Measurements from ENCODE around the gene FCN1. TPM values are rescaled to one million over a fixed set of nuclear protein-coding genes. Genes with fewer than 3 reads are reported as not detected.

The FCN1 gene
- total RNA-seq, 2 experiments from 2014 or later, result not detected

DNA sequence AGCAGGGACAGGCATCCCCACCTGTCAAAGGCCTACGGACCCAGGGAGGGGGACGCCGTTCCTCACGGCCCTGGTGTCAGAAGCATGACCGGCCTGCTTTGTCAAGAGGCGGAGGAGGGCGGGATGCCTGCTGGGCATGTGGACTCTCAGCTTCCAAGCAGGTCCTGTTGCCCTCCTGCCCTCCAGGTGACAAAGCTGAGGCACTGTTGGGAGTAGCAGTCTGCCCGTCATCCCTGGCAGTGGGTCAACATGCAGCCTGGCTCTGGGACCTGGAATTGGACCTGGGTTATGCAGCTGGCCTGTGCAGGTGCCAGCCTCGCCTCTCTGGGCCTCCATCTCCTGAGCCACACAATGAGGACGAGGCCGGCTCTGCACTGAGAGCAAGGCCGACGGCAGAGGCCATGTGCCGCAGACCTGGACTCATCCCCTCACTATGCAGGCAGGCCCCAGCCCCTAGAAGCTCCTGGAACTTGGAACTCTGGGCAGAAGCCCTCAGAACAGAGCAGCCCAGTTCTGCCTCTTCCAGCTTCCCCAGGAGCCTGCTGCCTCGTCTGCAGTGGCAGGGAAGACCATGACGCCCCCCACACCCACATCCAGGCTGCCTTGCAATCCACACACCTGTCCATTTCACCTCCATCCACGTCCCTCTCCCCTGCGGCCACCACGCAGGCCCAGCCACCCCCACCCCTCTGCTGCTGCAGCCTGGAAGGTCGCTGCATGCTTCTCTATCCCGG lies 20.8 kb upstream of the FCN1 start:
- Mint-ChIP-seq H3K27me3 (ENCODE audit: low read depth) (no peaks in the 10 kb centered on the region), H3K27ac (no peak overlapping the region)
- intact Hi-C loops (cut with micrococcal nuclease), result no loop called here

GRCh38 chr9:134937566-134938345 lies 20.0 kb upstream of the FCN1 start:
- no peaks in the 10 kb centered on the region for H3K36me3 Mint-ChIP-seq (ENCODE audit: low read depth)
- intact Hi-C loops (cut with micrococcal nuclease), result no loop called here
- H3K9me3 Mint-ChIP-seq, result no peaks in the 10 kb centered on the region
- H3K4me3 Mint-ChIP-seq, result no peak overlapping the region
- no peak for DNase-seq
- no peak overlapping the region for H3K27ac Mint-ChIP-seq
- no peaks in the 10 kb centered on the region for H3K4me1 Mint-ChIP-seq (ENCODE audit: low read depth)
- H3K27me3 Mint-ChIP-seq (ENCODE audit: low read depth), result no peaks in the 10 kb centered on the region
- CTCF ChIA-PET, result no interaction called here

More for the DNA sequence above, 20.8 kb upstream of the FCN1 start:
- H3K36me3 Mint-ChIP-seq (ENCODE audit: low read depth), result no peaks in the 10 kb centered on the region
- CTCF ChIA-PET, result no interaction called here
- no peaks in the 10 kb centered on the region for H3K4me1 Mint-ChIP-seq (ENCODE audit: low read depth)
- H3K4me3 Mint-ChIP-seq, result no peak overlapping the region
- DNase-seq, result no peak
- H3K9me3 Mint-ChIP-seq, result no peaks in the 10 kb centered on the region

DNA sequence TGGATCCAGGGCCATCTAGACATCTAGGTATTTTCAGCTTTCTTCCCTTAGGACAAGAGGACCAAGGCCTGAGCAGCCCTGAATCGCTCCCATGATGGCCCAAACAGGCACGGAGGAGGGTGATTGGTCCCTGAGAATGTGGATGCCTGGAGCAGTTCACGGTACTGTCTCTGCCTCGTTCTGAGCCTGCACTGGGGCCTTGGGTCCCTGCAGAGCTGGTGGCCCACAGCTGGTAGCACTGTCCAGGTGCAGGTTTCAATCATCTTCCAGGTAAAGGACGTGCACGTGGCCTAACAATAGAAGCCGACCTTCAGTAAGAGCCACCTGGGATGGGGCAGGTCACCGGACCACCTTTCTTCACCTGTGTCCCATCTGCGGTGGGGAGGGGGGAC lies 19.4 kb upstream of the FCN1 start:
- Mint-ChIP-seq H3K36me3 (ENCODE audit: low read depth) (no peaks in the 10 kb centered on the region), H3K27ac (no peak overlapping the region), H3K27me3 (ENCODE audit: low read depth) (peaks cover 4% of the 10 kb centered on the region), H3K4me1 (ENCODE audit: low read depth) (no peaks in the 10 kb centered on the region), H3K4me3 (no peak overlapping the region), H3K9me3 (no peaks in the 10 kb centered on the region)
- DNase-seq, result no peak
- intact Hi-C loops (cut with micrococcal nuclease), result no loop called here
- CTCF ChIA-PET, result no interaction called here

DNA sequence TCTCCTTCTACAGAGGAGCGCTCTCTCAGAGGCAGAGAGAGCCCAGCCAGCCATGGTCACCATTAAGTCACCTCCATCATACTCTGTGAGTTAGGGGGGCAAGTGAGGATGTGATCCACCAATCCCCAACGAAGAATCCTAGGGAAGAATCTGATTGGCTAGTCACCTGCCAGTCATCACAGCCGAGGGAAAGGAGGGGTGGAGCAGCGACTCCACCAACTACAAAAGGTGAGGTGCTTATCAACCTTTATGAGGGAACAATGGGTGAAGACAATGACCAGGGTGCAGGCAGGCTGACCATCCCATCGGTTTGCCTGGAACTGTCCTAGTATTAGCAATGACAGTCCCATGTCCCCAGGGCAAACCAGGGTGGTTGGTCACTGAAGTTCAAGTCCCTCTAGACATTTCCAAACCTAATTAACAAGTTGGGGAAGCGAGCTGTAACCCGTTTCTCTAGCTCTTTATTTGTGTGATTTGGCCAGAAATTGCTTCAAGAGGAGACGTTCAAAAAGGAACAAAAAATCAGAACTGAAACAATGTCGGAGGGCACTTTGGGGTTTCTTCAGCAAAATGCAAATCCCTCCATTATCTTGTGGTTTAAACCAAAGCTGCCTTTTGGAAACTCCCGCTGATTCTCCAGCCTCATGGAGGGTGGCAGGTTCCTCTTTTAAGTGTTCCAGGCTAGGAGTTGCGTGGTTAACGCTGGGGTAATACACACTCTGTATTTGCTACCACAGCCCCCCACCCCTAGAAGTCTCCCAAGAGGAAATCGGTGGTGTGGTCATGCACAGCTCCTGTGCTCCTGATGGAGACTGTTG lies 18.8 kb upstream of the FCN1 start:
- Mint-ChIP-seq H3K36me3 (ENCODE audit: low read depth) (no peaks in the 10 kb centered on the region), H3K4me1 (ENCODE audit: low read depth) (no peaks in the 10 kb centered on the region), H3K9me3 (no peaks in the 10 kb centered on the region)

DNA sequence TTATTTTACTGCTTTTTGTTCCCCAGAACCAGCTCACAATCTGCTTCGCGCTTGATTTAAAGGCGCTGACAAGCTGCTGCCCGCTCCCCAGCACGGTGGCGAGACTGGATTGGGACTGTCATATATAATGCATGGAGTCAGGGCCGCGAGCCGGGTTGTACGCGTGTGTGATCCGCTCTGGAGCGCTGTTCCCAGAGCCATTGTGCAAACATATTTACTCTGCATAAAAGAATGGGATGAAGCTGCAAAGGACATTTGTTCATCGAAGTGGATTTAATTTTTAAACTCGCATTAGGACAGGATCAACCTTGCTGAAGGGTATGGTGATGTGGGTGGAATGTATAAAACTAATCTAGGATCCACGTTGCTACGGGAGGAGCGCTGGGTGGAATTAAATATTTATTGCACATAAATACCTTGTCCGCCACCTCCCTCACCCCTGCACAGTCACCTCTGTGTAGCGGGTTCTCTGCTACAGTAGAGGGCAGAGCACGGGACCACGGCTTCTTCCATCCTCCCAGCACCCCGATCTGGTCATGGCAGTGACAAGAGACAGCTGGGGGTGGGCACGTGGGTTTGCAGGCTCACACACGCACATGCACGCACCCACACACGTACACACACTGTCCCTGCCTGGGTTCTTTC lies 18.1 kb upstream of the FCN1 start:
- intact Hi-C loops (cut with micrococcal nuclease), result no loop called here
- H3K4me3 Mint-ChIP-seq, result no peak overlapping the region
- H3K4me1 Mint-ChIP-seq (ENCODE audit: low read depth), result no peaks in the 10 kb centered on the region
- no peaks in the 10 kb centered on the region for H3K36me3 Mint-ChIP-seq (ENCODE audit: low read depth)
- no peak overlapping the region for H3K27ac Mint-ChIP-seq
- peaks cover 8% of the 10 kb centered on the region for H3K27me3 Mint-ChIP-seq (ENCODE audit: low read depth)
- CTCF ChIA-PET, result no interaction called here
- H3K9me3 Mint-ChIP-seq, result no peaks in the 10 kb centered on the region
- no peak for DNase-seq

More for the DNA sequence above, 18.8 kb upstream of the FCN1 start:
- no peak for DNase-seq
- Mint-ChIP-seq H3K27ac (no peak overlapping the region), H3K4me3 (no peak overlapping the region), H3K27me3 (ENCODE audit: low read depth) (peaks cover 8% of the 10 kb centered on the region)
- intact Hi-C loops (cut with micrococcal nuclease), result no loop called here
- CTCF ChIA-PET, result no interaction called here

GRCh38 chr9:134935056-134935640 lies 17.4 kb upstream of the FCN1 start:
- Mint-ChIP-seq H3K9me3 (no peaks in the 10 kb centered on the region), H3K27me3 (ENCODE audit: low read depth) (peaks cover 11% of the 10 kb centered on the region), H3K4me1 (ENCODE audit: low read depth) (no peaks in the 10 kb centered on the region), H3K4me3 (no peak overlapping the region), H3K36me3 (ENCODE audit: low read depth) (no peaks in the 10 kb centered on the region), H3K27ac (no peak overlapping the region)
- DNase-seq, result no peak
- CTCF ChIA-PET, result no interaction called here
- intact Hi-C loops (cut with micrococcal nuclease), result no loop called here

GRCh38 chr9:134933076-134933659 lies 15.5 kb upstream of the FCN1 start:
- H3K27ac Mint-ChIP-seq, result no peak overlapping the region
- peaks cover 11% of the 10 kb centered on the region for H3K27me3 Mint-ChIP-seq (ENCODE audit: low read depth)
- DNase-seq, result no peak
- intact Hi-C loops (cut with micrococcal nuclease), result no loop called here
- CTCF ChIA-PET, result no interaction called here
- no peak overlapping the region for H3K4me3 Mint-ChIP-seq
- H3K9me3 Mint-ChIP-seq, result no peaks in the 10 kb centered on the region
- H3K36me3 Mint-ChIP-seq (ENCODE audit: low read depth), result no peaks in the 10 kb centered on the region
- H3K4me1 Mint-ChIP-seq (ENCODE audit: low read depth), result no peaks in the 10 kb centered on the region

GRCh38 chr9:134932606-134933005 lies 14.9 kb upstream of the FCN1 start:
- CTCF ChIA-PET, result no interaction called here
- no peaks in the 10 kb centered on the region for H3K4me1 Mint-ChIP-seq (ENCODE audit: low read depth)
- H3K27ac Mint-ChIP-seq, result no peak overlapping the region
- H3K36me3 Mint-ChIP-seq (ENCODE audit: low read depth), result no peaks in the 10 kb centered on the region
- peaks cover 11% of the 10 kb centered on the region for H3K27me3 Mint-ChIP-seq (ENCODE audit: low read depth)
- intact Hi-C loops (cut with micrococcal nuclease), result no loop called here
- H3K4me3 Mint-ChIP-seq, result no peak overlapping the region
- H3K9me3 Mint-ChIP-seq, result no peaks in the 10 kb centered on the region
- DNase-seq, result no peak

DNA sequence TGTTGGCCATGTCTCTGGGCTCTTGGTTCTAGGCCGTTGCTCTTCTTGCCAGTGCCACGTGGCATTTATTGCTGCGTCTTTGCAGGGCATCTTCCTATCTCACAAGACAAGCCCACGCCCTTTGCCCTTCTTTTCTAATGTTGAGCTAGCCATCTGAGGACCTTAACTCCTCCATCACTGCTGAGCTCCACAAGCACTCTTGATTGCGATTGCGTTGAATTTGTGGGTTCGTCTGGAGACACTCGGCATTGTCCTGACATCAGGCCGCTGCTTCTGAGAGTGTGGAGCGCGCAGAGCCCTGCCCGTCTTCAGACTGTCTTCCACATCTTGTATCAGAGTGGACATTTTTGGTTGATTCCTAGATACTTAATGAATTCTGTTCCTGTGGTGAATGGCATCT lies 14.5 kb upstream of the FCN1 start:
- no peaks in the 10 kb centered on the region for H3K4me1 Mint-ChIP-seq (ENCODE audit: low read depth)
- CTCF ChIA-PET, result no interaction called here
- H3K4me3 Mint-ChIP-seq, result no peak overlapping the region
- intact Hi-C loops (cut with micrococcal nuclease), result no loop called here
- H3K9me3 Mint-ChIP-seq, result no peaks in the 10 kb centered on the region
- no peak overlapping the region for H3K27ac Mint-ChIP-seq
- no peaks in the 10 kb centered on the region for H3K36me3 Mint-ChIP-seq (ENCODE audit: low read depth)
- DNase-seq, result no peak
- H3K27me3 Mint-ChIP-seq (ENCODE audit: low read depth), result peaks cover 11% of the 10 kb centered on the region

DNA sequence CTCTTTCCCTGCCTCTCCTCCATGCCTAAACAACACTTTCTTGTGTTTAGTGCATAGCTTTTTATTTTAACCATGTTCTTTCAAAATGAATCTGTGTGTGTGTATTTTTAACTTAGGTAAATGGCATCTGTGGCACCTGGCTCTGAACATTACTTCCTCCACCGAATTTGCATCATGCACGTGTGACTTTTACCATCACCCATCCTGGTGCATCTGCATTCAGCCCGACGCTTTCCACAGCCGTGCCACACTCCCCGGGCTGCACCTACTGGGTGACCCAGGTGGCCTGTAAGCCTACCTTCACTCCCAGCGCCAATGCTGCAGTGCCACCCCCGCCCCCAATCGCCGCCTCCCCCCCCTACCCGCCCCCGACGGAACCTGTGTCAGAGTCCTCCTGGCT lies 12.7 kb upstream of the FCN1 start:
- Mint-ChIP-seq H3K36me3 (ENCODE audit: low read depth) (no peaks in the 10 kb centered on the region), H3K27ac (no peak overlapping the region), H3K9me3 (no peaks in the 10 kb centered on the region), H3K4me3 (no peak overlapping the region), H3K4me1 (ENCODE audit: low read depth) (no peaks in the 10 kb centered on the region), H3K27me3 (ENCODE audit: low read depth) (peaks cover 11% of the 10 kb centered on the region)
- CTCF ChIA-PET, result no interaction called here
- intact Hi-C loops (cut with micrococcal nuclease), result no loop called here
- DNase-seq, result no peak

DNA sequence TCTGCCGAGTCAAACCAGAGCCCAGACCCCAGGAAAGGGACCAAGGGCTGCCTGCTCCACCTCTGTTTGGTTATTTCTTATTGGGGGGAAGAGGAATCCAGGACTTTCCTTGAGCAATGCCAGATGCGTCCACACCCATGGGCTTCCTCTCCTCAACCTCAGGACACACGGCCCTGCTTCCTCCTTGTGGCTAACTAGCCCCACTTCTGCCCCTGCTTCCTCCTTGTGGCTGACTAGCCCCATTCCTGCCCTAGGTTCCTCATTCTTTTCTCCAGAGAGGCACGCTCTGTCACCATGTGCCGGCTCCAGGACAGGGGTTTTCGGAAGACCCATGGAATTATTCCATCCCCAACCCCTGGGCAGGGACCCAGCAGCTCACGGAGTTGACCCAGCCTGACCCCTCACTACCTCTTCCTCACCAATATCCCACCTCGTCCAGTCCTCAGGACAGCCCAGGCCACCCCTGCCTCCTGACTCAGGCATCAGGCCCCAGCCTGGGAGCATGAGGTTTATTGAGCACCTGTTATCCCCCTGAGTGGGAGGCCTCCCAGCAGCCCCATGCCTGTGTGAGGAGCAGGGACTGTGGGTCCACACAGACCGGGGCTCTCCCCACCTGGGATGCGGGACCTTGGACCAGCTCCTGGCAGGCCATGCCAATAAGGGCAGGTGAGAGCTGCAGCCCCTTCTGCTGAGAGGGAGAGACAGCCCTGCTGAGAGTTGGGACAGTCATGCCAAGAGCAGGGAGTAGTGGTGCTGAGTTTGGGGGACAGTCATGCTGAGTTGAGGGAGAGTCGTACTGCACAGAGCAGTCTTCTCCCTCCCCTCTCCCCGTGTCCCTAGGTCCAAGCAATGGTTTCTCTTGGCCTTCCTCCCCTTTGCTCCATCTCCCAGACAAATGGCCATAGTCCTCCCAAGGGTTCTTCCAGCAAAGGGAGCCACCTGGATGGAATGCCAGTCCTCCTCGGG lies 11.8 kb upstream of the FCN1 start:
- CTCF ChIA-PET, result no interaction called here
- H3K4me1 Mint-ChIP-seq (ENCODE audit: low read depth), result no peaks in the 10 kb centered on the region
- H3K27me3 Mint-ChIP-seq (ENCODE audit: low read depth), result peaks cover 11% of the 10 kb centered on the region
- H3K27ac Mint-ChIP-seq, result no peak overlapping the region
- no peaks in the 10 kb centered on the region for H3K9me3 Mint-ChIP-seq
- intact Hi-C loops (cut with micrococcal nuclease), result no loop called here
- H3K36me3 Mint-ChIP-seq (ENCODE audit: low read depth), result no peaks in the 10 kb centered on the region
- no peak overlapping the region for H3K4me3 Mint-ChIP-seq
- no peak for DNase-seq
